Measurements from ENCODE around the gene PLGRKT. TPM values are rescaled to one million over a fixed set of nuclear protein-coding genes. Genes with fewer than 3 reads are reported as not detected.
A peak's percentile ranks its signal among the peaks of the same experiment; 100 is the strongest.

The PLGRKT gene
- total RNA-seq, 6 experiments from 2014 or later: 18.0 to 26.5 (median 21.4) TPM

DNA sequence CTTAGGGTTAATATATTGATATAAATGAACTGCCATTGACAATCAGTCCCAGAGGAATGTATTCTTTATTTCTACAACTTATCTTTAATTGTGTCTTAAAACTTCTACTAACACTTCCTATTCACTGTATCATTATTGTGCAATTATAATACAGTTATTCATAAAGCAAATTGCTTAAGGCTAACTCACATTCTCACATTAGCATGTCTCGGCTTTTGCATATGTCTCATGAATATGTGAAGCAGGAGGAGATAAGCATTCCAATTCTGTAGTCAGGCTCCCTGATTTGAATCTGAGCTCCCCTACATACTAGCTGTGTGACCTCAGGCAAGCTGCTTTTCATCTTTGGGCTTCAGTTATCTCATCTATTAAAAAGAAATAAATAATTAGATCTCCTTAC is 45.4 kb downstream of the PLGRKT start:
- H3K36me3 Mint-ChIP-seq (ENCODE audit: low read depth): no peaks in the 10 kb centered on the region
- TF ChIP-seq, protein P1, sequence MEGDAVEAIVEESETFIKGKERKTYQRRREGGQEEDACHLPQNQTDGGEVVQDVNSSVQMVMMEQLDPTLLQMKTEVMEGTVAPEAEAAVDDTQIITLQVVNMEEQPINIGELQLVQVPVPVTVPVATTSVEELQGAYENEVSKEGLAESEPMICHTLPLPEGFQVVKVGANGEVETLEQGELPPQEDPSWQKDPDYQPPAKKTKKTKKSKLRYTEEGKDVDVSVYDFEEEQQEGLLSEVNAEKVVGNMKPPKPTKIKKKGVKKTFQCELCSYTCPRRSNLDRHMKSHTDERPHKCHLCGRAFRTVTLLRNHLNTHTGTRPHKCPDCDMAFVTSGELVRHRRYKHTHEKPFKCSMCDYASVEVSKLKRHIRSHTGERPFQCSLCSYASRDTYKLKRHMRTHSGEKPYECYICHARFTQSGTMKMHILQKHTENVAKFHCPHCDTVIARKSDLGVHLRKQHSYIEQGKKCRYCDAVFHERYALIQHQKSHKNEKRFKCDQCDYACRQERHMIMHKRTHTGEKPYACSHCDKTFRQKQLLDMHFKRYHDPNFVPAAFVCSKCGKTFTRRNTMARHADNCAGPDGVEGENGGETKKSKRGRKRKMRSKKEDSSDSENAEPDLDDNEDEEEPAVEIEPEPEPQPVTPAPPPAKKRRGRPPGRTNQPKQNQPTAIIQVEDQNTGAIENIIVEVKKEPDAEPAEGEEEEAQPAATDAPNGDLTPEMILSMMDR (IDR thresholded peaks at IDR 0.05): no peak
- H3K4me1 Mint-ChIP-seq (ENCODE audit: low read depth): peaks cover 27% of the 10 kb centered on the region
- no peak for DNase-seq
- no peaks in the 10 kb centered on the region for H3K9me3 Mint-ChIP-seq
- H3K27ac Mint-ChIP-seq: no peak overlapping the region
- no peak overlapping the region for H3K4me3 Mint-ChIP-seq
- H3K27me3 Mint-ChIP-seq (ENCODE audit: insufficient read depth): no peaks in the 10 kb centered on the region

DNA sequence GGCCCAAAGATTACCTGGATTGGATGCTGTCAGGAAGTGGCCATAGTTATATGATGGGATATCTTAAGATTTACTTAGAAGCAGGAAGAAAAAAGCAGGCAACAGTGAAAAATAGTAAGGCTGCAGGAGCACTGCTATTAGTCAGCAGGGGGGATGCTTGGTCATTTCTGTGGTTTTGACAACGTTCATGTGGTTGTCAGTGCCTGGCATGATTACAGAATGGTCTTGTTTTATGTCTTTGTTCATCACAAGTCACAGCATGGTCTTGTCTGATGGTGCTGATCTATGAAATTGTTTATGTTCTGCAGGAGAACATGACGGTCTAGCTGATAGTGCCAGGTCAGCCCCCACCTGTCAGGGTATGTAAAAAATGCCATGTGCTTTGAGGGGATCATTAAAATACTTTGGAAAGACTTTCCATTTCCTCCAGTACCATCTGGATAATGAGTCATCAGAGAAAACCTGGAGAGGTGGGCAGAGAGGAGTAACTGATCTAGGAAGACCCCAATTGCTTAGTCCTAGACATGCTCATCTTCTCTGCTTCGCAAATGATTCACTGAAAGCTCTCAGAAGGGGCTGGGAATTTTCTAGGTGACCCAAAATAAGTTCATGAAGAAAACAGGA is 48.5 kb downstream of the PLGRKT start:
- Mint-ChIP-seq H3K4me3 (no peak overlapping the region; the same call in 1 of the 2 replicates), H3K27me3 (ENCODE audit: insufficient read depth) (no peaks in the 10 kb centered on the region), H3K36me3 (ENCODE audit: low read depth) (no peaks in the 10 kb centered on the region; the same call in 1 of the 2 replicates), H3K9me3 (no peaks in the 10 kb centered on the region), H3K27ac (no peak overlapping the region), H3K4me1 (ENCODE audit: low read depth) (peaks cover 28% of the 10 kb centered on the region)
- TF ChIP-seq, protein P1 (IDR thresholded peaks at IDR 0.05): no peak
- DNase-seq: peak; percentile 74

DNA sequence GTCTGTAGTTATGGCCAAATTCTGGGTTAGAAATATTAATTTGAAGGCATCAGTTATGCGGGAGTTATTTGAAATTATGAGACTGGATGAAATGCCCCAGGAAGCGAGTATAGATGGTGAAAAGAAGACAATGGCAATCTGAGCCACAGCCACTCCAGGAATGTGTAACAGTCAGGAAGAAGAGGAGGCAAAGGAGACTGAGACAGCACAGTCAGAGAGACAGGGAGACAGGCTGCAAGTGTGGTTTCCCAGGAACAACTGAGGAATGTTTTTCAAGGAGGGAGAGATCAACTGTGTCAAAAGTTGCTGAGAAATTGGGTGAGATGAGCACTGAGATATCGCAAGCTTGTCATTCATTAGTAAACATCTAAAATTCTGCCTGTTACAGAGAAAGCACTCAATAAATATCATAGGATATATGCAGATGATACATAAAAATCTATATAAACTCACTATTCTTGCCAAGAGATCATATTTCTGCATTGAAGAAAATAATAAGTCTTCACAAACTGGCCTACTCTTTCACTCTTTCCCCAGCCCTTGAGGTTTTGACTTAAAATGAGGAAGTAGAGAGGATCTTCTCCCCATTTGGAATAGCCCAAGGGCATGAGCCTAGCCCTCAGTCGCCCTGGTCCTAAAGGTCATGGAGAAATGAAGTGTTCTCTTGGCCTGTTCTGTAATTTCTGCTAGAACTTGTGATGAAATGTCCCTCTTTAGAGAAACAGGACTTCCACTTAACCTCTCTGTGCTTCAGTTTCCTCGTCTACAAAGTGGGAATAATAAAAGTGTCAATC is 49.5 kb downstream of the PLGRKT start:
- Mint-ChIP-seq H3K4me1 (ENCODE audit: low read depth) (peaks cover 28% of the 10 kb centered on the region), H3K9me3 (no peaks in the 10 kb centered on the region), H3K4me3 (no peak overlapping the region), H3K27me3 (ENCODE audit: insufficient read depth) (no peaks in the 10 kb centered on the region), H3K36me3 (ENCODE audit: low read depth) (no peaks in the 10 kb centered on the region; the same call in 1 of the 2 replicates), H3K27ac (no peak overlapping the region)
- TF ChIP-seq, protein P1 (IDR thresholded peaks at IDR 0.05): no peak
- peak; percentile 11 for DNase-seq

GRCh38 chr9:5384436-5384835 is 53.3 kb downstream of the PLGRKT start:
- H3K27me3 Mint-ChIP-seq (ENCODE audit: insufficient read depth): no peaks in the 10 kb centered on the region
- no peak for DNase-seq
- no peaks in the 10 kb centered on the region for H3K9me3 Mint-ChIP-seq
- no peak overlapping the region for H3K27ac Mint-ChIP-seq
- no peak overlapping the region for H3K4me3 Mint-ChIP-seq
- peaks cover 23% of the 10 kb centered on the region for H3K4me1 Mint-ChIP-seq (ENCODE audit: low read depth)
- TF ChIP-seq, protein P1 (IDR thresholded peaks at IDR 0.05): no peak
- H3K36me3 Mint-ChIP-seq (ENCODE audit: low read depth): no peaks in the 10 kb centered on the region; the same call in 1 of the 2 replicates

DNA sequence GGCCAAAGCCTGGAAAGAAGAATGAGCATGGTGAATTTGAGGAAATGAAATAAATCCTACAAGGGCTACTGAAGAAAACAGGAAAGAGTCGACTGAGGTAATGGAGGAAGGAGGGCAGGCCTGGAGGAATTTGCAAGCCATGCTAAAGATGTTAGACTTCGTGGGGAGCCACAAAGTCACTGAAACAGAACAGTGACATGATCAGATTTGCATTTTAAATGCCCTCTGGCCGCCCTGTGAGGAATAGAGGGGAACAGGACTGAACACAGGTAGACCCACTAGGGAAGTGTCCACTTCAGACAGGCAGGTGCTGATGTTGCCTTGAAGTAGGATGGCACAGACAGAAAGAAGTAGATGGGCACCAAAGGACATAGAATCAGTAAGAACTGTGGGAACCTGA is 55.2 kb downstream of the PLGRKT start:
- TF ChIP-seq, protein P1 (IDR thresholded peaks at IDR 0.05): no peak
- no peaks in the 10 kb centered on the region for H3K27me3 Mint-ChIP-seq (ENCODE audit: insufficient read depth)
- no peak overlapping the region for H3K27ac Mint-ChIP-seq
- no peak overlapping the region for H3K4me3 Mint-ChIP-seq
- no peaks in the 10 kb centered on the region; the same call in 1 of the 2 replicates for H3K36me3 Mint-ChIP-seq (ENCODE audit: low read depth)
- no peak for DNase-seq
- H3K4me1 Mint-ChIP-seq (ENCODE audit: low read depth): peaks cover 4% of the 10 kb centered on the region
- H3K9me3 Mint-ChIP-seq: no peaks in the 10 kb centered on the region

All from HFFc6 (cell line).